PC-9 (cell line): Measurements from ENCODE around the gene KCNJ6.

Experiments used
- CTCF ChIP-seq: fragments of 200-600 bp; sonication (generic); conservative IDR thresholded peaks from 2 replicates; pipeline ENCODE4 v1.6.1; 2017; ENCODE audit warnings: mixed run types, antibody characterized with exemption, mild to moderate bottlenecking, moderate library complexity
- EZH2 ChIP-seq: fragments of 200-600 bp; sonication (generic); IDR thresholded peaks from 2 replicates; pipeline ENCODE4 v1.8.0; 2017; ENCODE audit warnings: antibody characterized with exemption, low read depth

DNA sequence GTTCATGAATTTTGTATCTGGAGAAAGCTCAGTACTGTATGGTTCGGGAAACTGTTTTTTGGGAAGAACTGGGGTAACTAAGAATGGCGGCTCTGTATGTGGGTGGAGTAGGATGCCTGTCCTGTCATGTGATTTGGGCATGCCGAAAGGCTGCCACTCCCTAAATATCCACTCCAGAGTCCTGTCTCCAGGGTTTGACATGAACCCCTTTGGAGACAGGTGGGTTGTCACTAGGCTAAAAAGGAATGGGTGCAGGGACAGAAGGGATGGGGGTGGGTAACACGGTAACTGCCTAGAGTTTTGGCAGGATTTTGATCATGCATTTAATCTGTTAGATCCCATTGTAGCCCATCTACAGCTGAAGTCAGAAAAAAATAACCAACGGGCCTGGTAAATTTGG is 150.1 kb downstream of the KCNJ6 start:
- no peak for TF ChIP-seq EZH2
- TF ChIP-seq CTCF = no peak
